Uterus (tissue), 2 donors: Measurements from ENCODE around the gene ZMAT3.

Experiments
- POLR2A ChIP-seq, 2 donors: fragments of 450-650 bp; IDR thresholded peaks; one replicate each; pipeline ENCODE4 v1.6.1; 2016; ENCODE audit warnings: antibody characterized with exemption in 2 of 2, mild to moderate bottlenecking in 1 of 2, moderate library complexity in 1 of 2
- TF ChIP-seq, protein P1 (sequence below), 4 experiments: fragments of 200-600 bp in 2 of 4; fragments of 450-650 bp in 2 of 4; sonication (generic) in 2 of 4; IDR thresholded peaks; one replicate each; pipeline ENCODE4 v1.5.1; 2016 to 2019; ENCODE audit warnings: antibody characterized with exemption in 4 of 4, mild to moderate bottlenecking in 2 of 4, moderate library complexity in 1 of 4

DNA sequence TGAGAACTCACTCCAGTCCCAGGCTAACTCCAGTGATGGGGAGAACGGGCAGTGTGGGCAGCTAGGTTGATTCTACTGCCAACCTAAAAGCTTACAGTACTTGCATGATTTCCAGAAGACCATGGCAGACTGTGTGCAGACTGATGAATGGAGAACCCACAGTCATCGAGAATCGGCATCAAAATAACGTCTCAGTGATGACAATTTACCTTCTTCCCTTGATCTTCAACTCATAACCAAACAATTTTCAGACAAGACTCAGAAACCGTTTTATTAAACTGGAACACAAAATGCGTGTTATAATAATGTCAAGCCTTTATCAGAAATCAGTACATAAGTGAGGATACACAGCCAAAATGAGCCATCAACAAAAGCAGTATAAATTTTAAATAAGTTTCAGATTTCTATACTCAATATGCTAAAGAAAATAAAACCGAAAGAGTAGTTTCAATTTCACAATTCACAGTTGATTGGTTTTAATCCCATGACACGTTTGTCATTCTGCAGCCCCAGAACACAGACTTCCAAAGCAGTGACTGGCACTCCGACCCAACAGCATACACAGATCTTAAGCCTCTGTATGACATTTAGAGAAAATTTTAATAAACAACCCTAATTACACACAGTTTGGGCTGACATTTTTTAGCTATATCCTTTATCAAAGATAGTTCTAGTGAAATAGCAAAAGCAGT lies 54.5 kb downstream of the ZMAT3 start:
- TF ChIP-seq, protein P1, sequence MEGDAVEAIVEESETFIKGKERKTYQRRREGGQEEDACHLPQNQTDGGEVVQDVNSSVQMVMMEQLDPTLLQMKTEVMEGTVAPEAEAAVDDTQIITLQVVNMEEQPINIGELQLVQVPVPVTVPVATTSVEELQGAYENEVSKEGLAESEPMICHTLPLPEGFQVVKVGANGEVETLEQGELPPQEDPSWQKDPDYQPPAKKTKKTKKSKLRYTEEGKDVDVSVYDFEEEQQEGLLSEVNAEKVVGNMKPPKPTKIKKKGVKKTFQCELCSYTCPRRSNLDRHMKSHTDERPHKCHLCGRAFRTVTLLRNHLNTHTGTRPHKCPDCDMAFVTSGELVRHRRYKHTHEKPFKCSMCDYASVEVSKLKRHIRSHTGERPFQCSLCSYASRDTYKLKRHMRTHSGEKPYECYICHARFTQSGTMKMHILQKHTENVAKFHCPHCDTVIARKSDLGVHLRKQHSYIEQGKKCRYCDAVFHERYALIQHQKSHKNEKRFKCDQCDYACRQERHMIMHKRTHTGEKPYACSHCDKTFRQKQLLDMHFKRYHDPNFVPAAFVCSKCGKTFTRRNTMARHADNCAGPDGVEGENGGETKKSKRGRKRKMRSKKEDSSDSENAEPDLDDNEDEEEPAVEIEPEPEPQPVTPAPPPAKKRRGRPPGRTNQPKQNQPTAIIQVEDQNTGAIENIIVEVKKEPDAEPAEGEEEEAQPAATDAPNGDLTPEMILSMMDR (IDR thresholded peaks at IDR 0.05) = no peak
- TF ChIP-seq POLR2A (IDR thresholded peaks at IDR 0.05) = no peak
